Heart left ventricle (tissue), 16 donors: ENCODE data around the gene RTBDN. TPM values are rescaled to one million over a fixed set of nuclear protein-coding genes. Genes with fewer than 3 reads are reported as not detected.

ENCODE experiments used
- ATAC-seq, 4 donors: fragments of 200-7000 bp; cut with Tn5 transposase; one replicate each; pipeline ENCODE4 v1.9.1; 2020 to 2022; ENCODE audit warnings: moderate library complexity in 4 of 4, mild to moderate bottlenecking in 3 of 4, moderate number of reproducible peaks in 1 of 4
- DNase-seq, 5 donors: peaks; one replicate each; pipeline ENCODE4 v3.0.0-alpha.2; 2020
- H3K27ac ChIP-seq, 12 donors: fragments of 200-600 bp; sonication (generic) in 4 of 12; one replicate each; pipeline versions ENCODE4 v1.5.0 to v1.8.0; 2016 to 2022; ENCODE audit warnings: mild to moderate bottlenecking in 2 of 12
- H3K27me3 ChIP-seq, 9 donors: fragments of 200-600 bp; sonication (generic) in 2 of 9; one replicate each; pipeline versions ENCODE4 v1.5.1 to v1.8.0; 2016 to 2022; ENCODE audit warnings: mild to moderate bottlenecking in 3 of 9
- H3K36me3 ChIP-seq, 9 donors: fragments of 200-600 bp; sonication (generic) in 2 of 9; one replicate each; pipeline versions ENCODE4 v1.5.0 to v1.8.0; 2018 to 2022; ENCODE audit warnings: mild to moderate bottlenecking in 2 of 9
- H3K4me1 ChIP-seq, 12 donors: fragments of 200-600 bp; sonication (generic) in 4 of 12; one replicate each; pipeline versions ENCODE4 v1.5.0 to v1.8.0; 2016 to 2022; ENCODE audit warnings: mild to moderate bottlenecking in 3 of 12
- H3K4me3 ChIP-seq, 12 donors: fragments of 200-600 bp; sonication (generic) in 4 of 12; one replicate each; pipeline versions ENCODE4 v1.5.0 to v1.8.0; 2017 to 2022; ENCODE audit warnings: mild to moderate bottlenecking in 9 of 12, moderate library complexity in 4 of 12
- H3K9me3 ChIP-seq, 12 donors: fragments of 200-600 bp; sonication (generic) in 4 of 12; one replicate each; pipeline versions ENCODE4 v1.5.0 to v1.8.0; 2016 to 2022; ENCODE audit warnings: mild to moderate bottlenecking in 1 of 12
- CTCF ChIP-seq, 12 donors: fragments of 200-600 bp; sonication (generic) in 4 of 12; IDR thresholded peaks; one replicate each; pipeline versions ENCODE4 v1.5.0 to v1.8.0; 2018 to 2022; ENCODE audit warnings: antibody characterized with exemption in 12 of 12, mild to moderate bottlenecking in 5 of 12
- POLR2A ChIP-seq, 2 donors: fragments of 450-650 bp; IDR thresholded peaks; one replicate each; pipeline ENCODE4 v1.6.1; 2017; ENCODE audit warnings: antibody characterized with exemption in 2 of 2, mild to moderate bottlenecking in 2 of 2, moderate library complexity in 2 of 2
- WGBS, 4 donors: extraction: QIAGEN DNeasy Blood & Tissue Kit in 2 of 4; methylation state at CpG; one replicate each; pipeline versions ENCODE4 v1.1.5 to v1.1.7; 2013 to 2018; 5-methylcytosine and 5-hydroxymethylcytosine counted together
- intact Hi-C, 10 donors: fragments of 100-400 bp; cut with DNase I; formaldehyde crosslinking; loops; one replicate each; pipeline versions ENCODE4 v1.11.1 to v1.14.2; 2022
- polyA plus RNA-seq, 2 donors: library from polyadenylated mRNA; stranded (reverse); fragments of 200-250 nt; gene quantifications; one replicate each; pipeline ENCODE4 v1.2.3, GENCODE V29; 2013
- total RNA-seq, 9 donors: library from RNA; depleted of rRNA in 2 of 9; stranded (reverse); fragments of >200 nt in 2 of 9; fragmentation: NEBNext Ultra II Directional in 3 of 9; extraction: Animal tissue kit (Norgen Biotek cat#: 25700) in 3 of 9; gene quantifications; one replicate each; pipeline versions ENCODE4 v1.1.0 to v1.2.4, GENCODE V29; 2016 to 2023
- donor health status: ischemic (EF 13 %, LVEDD 7.1; RV severe dilation, severe dysfunction).
- donor health status: healthy with polysubstance abuse.
- donor health status: DM: no; HTN: yes; CAD: no.
- donor health status: DM: no; HTN: no; CAD: no.
- donor health status: ischemic (EF 25% LVEDD 6.9; RV normal size, moderate dysfunction).
- donor health status: ischemic (EF 25% LVEDD 5.7; RV mildly dilated, moderate dysfunction).
- donor health status: healthy.
- donor health status: DM: yes; HTN: yes; CAD: no.
- donor health status: ischemic (EF 35%, LVEDD 5.7; RV mildly dilated, moderate dysfunction).
- donor health status: nonischemic (EF 11% LVEDD 7.7; RV severe dilation, severe dysfunction).
- donor health status: DM: yes; HTN: yes; CAD: no.
- donor health status: PGD.
- donor health status: ischemic (EF 29% LVEDD 5.4; RV normal size, mild dysfunction).
- donor health status: nonischemic (EF 23%, LVEDD 6.1; RV moderate dilation, normal function).

The RTBDN gene
- total and polyA plus RNA-seq, 11 donors = not detected

- Histone ChIP-seq H3K9me3 (no peaks in the 10 kb centered on the region), H3K27me3 (no peaks in the 10 kb centered on the region), H3K4me3 (peak within 1 kb of the TSS; percentile 43 to 99 (median 84)), H3K4me1 (peaks cover 3 to 64% (median 48%) of the 10 kb centered on the region in 12 donors), H3K27ac (peak within 1 kb of the TSS; percentile 95 to 100 (median 99)), H3K36me3 (peaks cover 0 to 12% (median 0%) of the 10 kb centered on the region in 9 donors)
- ATAC-seq = peak; percentile 55 to 71 (median 66)
- TF ChIP-seq POLR2A (IDR thresholded peaks at IDR 0.05) = peak; percentile 100
- TF ChIP-seq CTCF (IDR thresholded peaks at IDR 0.05) = peak in 4 of 12 donors; percentile 6 to 12 (median 8)
- peak; percentile 99 for DNase-seq
- 0 to 1% (median 1%) methylated on average over 40 to 73 of the region's 73 CpGs for WGBS, 4 donors
- intact Hi-C loops = loop anchor here in 1 of 10 donors (2.0 kb wide), 1 partner anchor 13 kb away; no protein-coding TSS in a partner anchor
These were observed 42.9 kb downstream of the RTBDN start, which contains the start of gene JUNB for GRCh38 chr19:12791345-12792050. Gene JUNB (plus strand): TSS chr19:12791486. CDS start chr19:12791772, 286 bp downstream.

- 2 to 6% (median 3%) methylated on average over 15 to 22 of the region's 22 CpGs for WGBS, 4 donors
- peak overlapping the region; percentile 95 to 100 (median 99) for H3K27ac ChIP-seq
- H3K9me3 ChIP-seq = no peaks in the 10 kb centered on the region
- TF ChIP-seq CTCF (IDR thresholded peaks at IDR 0.05) (no peak), POLR2A (IDR thresholded peaks at IDR 0.05) (no peak)
- H3K4me1 ChIP-seq = peaks cover 0 to 64% (median 49%) of the 10 kb centered on the region in 12 donors
- ATAC-seq (no peak), DNase-seq (no peak)
- intact Hi-C loops = no loop called here
- peaks cover 0 to 12% (median 0%) of the 10 kb centered on the region in 9 donors for H3K36me3 ChIP-seq
- peak overlapping the region; percentile 15 to 99 (median 84) for H3K4me3 ChIP-seq
- H3K27me3 ChIP-seq = no peaks in the 10 kb centered on the region
These were observed 43.6 kb downstream of the RTBDN start for GRCh38 chr19:12790628-12791344.

- H3K9me3 ChIP-seq = no peaks in the 10 kb centered on the region
- H3K4me3 ChIP-seq = peak overlapping the region; percentile 15 to 99 (median 84)
- H3K36me3 ChIP-seq = peaks cover 0 to 12% (median 0%) of the 10 kb centered on the region in 9 donors
- 0 to 2% (median 1%) methylated on average over 16 to 56 of the region's 56 CpGs for WGBS, 4 donors
- TF ChIP-seq POLR2A (IDR thresholded peaks at IDR 0.05) (peak in 1 of 2 donors; percentile 83), CTCF (IDR thresholded peaks at IDR 0.05) (no peak)
- DNase-seq (peak; percentile 98 to 99 (median 98)), ATAC-seq (peak; percentile 44 to 62 (median 54))
- H3K27me3 ChIP-seq = no peaks in the 10 kb centered on the region
- intact Hi-C loops = loop anchor here in 1 of 10 donors (10.0 kb wide), 1 partner anchor 365 kb away; the partner anchor contains the start of genes IER2 and STX10
- peak overlapping the region; percentile 95 to 100 (median 99) for H3K27ac ChIP-seq
- peaks cover 0 to 65% (median 54%) of the 10 kb centered on the region in 12 donors for H3K4me1 ChIP-seq
These were observed 44.3 kb downstream of the RTBDN start for GRCh38 chr19:12789904-12790619.
